ENCODE data around the gene ACTL8. TPM values are rescaled to one million over a fixed set of nuclear protein-coding genes. Genes with fewer than 3 reads are reported as not detected.
A peak's percentile ranks its signal among the peaks of the same experiment; 100 is the strongest.

Gene ACTL8
- total RNA-seq, 2 donors from 2014 or later: not detected

DNA sequence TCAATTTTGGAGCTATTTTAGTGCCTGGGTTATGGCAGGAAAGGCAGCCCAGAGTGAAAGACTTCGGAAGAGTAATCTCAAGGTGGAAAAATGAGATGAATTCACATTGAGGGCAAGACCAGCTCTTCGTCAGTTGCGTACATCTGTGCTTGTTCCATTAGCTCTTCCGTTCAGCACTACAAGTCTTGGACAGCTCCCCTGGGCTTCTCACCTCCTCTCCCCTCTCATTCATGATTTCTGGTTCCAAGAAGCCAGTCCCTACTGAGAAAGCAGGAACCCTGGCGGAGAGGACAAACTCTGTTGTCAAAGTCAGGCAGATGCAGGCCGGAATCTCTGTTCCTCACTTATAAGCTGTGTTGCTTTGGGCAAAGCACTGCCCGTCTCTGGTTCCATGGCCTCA lies 76.5 kb downstream of the ACTL8 start:
- DNase-seq (ENCODE audit: low spot score): no peak
- intact Hi-C loops (cut with DNase I): no loop called here

DNA sequence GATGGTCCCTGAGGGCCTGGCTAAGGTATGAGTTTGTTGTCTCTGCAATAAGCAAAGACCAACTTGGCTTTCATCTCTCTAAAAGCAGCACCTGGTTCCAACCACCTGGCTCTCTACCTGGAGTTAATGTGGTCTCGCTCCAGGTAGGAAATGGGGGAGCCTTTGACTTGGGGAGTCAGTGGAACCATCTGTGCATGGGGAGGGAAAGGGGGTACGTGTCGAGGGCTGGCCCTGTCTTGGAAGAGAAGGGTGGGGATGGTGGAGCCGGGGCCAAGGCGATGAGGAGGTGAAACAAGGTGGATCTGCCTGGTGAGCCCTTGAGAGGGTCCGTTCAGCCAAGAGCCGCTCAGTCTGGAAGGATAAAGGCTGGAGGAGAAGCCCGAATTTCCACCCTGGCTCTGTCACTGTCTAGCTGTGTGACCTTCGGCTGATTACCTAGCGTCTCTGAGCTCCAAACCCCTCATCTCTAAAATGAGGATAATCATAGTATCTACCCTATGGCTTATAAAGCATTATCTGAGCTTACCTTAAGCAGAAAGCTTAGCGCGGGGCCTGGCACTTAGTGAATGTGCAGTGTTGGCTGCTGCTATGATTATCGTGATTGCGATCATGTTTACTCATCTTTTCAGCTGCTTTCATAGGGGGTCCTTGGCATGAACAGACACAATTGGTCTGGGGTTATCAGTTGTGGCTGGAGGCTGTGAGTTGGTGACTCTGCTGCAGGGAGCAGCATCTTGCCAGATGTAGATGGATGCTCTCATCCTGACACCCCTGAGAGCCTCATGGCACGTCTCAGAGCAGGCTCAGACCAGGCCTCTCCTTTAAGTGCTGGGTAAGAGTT lies 78.7 kb downstream of the ACTL8 start:
- intact Hi-C loops (cut with DNase I): no loop called here
- peak; percentile 64 for DNase-seq (ENCODE audit: low spot score)

DNA sequence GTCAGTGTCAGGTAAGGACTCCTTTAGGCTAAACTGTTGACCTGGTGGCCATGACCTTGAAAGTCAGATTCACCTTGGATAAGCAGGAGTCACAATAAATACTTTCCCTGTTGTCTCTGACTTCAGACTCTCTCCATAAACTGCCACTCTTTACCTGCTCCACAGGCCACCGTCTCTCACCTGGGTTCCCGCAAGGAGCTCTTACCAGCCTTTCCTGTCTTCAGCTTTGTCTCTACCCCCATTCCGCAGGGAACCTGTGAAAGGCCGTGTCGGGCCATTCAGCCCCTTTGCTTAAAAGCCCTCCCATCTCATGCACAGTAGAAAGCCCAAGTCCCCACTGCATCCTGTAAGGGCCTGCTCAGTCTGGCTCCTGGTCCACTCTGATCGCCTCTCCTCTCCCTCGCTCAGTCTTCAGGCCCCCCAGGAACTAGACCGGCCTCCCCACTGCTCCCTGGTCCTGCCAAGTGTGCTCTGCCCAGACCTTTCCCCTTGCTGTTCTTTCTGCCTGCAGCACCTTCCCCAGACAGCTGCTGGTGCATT lies 79.5 kb downstream of the ACTL8 start:
- intact Hi-C loops (cut with DNase I): no loop called here
- peak; percentile 40 for DNase-seq (ENCODE audit: low spot score)

DNA sequence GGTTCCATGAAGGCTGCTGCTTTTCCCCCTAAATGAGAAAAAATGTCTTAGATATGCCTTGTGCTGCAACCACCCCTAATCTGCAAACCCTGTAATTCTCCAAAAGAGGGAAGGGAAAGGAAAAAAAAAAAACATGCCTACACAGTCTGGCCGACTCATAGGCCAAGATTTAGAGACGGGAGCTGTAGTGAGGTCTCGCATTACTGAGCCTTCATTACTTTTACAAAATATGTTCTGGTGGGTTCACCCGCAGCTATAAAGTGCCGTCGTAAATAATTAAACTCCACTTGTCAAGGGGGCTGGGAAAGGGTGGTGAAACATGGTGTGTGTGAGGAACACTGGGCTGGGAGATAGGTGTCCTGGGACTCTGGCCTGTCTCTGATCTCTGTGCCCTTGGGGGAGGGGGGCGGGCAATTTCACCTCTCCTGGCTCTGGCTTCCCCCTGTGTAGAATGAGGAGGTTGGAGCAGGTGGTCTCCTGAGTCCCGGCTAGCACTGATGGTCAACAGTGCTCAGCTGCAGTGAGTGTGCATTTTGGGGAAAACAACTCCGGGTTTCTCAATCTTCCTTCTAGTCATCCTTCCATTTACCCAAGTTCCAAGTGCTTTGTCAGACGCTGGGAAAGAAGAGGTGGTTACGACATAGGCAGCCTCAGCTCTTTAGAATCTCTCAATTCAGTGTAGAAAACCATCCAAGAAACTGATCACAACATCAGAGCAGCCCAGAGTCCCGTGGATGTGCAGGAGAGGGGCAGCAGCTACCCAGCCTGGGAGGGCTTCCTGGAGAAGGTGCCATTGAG lies 82.3 kb downstream of the ACTL8 start:
- peak; percentile 15 for DNase-seq (ENCODE audit: low spot score)
- intact Hi-C loops (cut with DNase I): no loop called here

DNA sequence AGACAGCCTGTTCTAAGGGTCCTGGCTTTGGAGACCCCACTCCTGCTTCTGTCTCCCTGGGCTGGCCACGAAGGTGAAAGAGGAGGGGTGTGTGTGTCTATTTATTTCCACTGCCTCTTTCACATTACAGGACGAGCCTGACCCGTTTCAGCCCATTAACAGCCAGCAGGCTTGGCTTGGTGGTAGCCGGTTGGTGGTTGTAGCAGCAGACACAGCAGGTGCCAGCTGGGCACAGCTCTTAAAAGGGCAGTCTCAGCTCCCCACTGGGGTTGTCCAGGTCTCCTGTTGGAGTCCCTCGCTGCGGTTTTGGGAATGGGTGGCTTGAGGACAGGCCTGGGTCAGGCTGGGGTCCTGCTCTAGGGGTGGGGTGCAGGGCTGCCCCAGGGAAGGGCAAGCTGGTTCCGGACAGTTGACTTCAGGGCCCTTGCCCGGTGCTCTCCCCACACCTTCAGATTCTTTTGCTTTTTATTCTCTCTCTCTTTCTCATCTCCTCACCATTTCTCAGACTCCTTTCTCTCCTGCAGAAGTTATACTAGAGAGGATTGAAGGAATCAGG lies 84.6 kb downstream of the ACTL8 start:
- peak; percentile 75 for DNase-seq (ENCODE audit: low spot score)
- intact Hi-C loops (cut with DNase I): no loop called here

DNA sequence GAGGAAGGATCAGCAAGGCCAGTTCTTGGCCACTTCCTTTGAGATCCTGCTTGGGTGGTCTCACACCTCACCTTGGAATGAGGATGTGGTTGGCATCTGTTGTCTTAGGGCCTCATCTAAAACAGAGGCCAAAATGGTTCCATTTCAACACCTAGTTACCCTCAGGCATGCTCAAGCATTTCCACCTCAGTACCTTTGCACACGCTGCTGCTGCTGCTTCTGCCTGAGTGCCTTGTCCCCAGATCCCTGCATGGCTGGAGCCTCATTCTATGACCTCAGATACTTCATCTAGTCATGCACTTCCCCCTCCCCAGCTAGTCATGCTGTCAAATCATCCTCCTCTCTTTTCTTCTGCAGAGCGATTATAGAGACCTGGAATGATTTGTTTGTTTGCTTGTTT lies 86.8 kb downstream of the ACTL8 start:
- intact Hi-C loops (cut with DNase I): no loop called here
- no peak for DNase-seq (ENCODE audit: low spot score)

DNA sequence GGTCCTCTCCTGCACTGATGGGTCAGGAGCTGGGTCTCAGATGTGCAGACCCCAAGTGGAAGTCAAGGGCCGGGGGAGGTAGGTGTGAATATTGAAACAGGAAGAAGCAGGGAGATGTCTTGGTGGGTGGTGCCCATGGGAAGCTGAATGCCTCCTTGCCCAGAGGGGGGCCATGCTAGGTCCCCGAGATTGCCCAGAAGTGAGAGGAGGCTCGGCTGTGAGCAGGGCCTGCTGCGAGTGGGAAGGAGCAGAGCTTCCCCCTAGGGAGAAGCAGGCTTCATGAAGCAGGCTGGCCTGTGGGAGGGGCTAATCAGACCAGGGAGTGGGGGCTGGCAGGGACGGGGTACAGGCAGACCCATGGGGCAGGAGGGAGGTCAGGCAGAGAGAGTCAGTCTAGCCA lies 87.6 kb downstream of the ACTL8 start:
- DNase-seq (ENCODE audit: low spot score): no peak
- intact Hi-C loops (cut with DNase I): no loop called here

DNA sequence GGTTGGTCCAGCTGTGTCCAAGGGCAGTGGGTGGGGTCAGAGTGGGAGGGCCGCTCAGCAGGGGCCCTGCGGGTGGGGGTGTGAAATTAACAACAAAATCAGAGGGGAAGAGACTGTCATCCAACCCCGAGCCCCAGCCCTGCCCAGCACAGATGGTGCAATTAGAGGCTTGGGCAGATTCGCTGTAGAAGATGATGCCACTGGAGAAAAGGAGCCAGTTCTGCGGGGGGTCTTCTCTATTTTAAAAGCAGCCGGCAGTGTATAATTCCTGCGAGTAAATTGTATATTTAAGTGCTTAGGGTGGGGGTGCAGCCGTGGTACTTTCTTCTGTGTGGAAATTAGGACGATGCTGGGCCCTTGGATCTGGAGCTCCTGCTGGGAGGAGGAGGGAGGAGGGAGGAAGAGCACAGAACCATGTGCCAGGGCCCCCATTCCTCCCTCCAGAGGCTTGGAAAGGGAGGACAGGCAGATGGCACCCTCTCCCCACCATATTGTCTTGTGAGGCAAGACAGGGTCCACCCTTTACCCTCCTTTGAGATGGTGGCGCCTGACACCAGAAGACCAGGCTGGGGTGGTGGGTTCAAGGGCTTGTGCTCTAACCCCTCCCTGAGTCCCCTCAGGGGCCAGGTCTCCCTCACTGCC lies 89.2 kb downstream of the ACTL8 start:
- intact Hi-C loops (cut with DNase I): no loop called here
- DNase-seq (ENCODE audit: low spot score): no peak

DNA sequence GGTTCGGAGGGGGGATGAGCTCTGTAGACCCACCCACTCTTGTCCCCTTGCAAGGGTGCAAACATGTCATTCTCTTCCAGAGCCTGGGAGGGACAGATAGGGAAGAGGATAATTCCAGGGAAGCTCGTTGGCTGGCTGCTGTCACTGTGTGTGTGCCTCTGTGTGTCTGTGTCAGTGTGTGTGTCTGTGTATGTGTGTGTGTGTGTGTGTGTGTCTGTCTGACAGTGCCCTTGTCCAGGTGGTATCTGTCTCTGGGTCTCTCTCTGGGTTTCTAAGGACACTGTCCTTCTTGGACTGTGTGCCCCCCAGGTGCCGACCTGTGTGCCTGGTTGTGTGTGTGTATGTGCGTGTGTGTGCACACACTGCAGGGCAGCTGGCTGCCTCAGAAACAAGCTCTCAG lies 90.5 kb downstream of the ACTL8 start:
- intact Hi-C loops (cut with DNase I): no loop called here
- no peak for DNase-seq (ENCODE audit: low spot score)

DNA sequence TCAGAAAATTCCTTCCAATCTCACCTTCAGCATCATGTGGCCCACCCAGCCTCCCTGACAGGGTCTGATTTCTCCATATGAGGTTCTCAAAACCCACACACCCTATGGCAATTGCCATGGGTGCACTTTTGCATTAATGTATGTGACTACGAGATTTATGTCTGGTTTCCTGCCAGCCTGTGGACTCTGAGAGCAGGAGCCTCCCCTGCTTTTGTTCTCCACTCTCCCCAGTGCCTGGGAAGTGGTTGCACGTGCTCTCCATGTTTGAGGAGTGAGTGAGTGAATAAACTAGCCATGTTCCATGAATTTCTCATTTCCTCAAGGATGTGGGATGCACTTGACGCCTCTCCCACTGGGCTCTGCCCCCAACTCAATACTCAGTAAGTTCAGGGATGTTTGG lies 91.2 kb downstream of the ACTL8 start:
- no peak for DNase-seq (ENCODE audit: low spot score)
- intact Hi-C loops (cut with DNase I): no loop called here

DNA sequence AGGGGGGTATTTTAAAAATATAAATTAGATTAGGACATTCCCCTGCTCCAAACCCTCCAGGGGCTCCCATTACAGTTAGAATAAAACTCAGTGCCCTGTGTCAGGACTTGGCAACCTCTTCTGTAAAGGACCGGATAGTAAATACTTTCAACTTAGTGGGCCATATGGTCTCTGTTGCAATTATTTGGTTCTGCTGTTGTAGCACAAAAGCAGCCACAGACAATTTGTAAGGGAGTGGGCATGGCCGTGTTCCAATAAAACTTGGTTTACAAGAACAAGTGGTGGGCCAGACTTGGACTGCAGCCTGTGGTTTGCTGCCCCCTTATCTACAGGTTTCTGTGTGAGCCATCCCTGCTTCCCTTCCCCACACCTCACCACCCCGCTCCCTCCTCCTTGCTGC lies 92.0 kb downstream of the ACTL8 start:
- intact Hi-C loops (cut with DNase I): no loop called here
- DNase-seq (ENCODE audit: low spot score): no peak

DNA sequence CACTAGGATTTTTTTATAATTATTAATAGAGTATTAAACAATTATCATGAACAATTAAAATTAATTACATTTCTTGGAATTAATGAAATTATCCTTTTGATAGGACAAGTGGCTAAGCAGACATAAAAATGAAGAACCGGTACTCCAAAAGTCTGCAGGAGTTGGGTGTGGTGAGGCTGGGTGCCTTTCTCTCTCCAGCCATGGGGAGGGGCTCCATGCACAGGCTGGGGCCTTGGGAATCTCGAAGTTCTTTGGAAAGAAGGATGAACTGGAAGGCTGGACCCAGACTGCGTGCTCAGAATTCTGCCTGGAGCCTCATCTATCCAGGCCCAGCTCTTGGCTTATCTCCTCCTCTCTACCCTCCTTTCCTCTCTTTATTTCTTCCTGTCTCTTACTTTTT lies 94.1 kb downstream of the ACTL8 start:
- intact Hi-C loops (cut with DNase I): no loop called here

DNA sequence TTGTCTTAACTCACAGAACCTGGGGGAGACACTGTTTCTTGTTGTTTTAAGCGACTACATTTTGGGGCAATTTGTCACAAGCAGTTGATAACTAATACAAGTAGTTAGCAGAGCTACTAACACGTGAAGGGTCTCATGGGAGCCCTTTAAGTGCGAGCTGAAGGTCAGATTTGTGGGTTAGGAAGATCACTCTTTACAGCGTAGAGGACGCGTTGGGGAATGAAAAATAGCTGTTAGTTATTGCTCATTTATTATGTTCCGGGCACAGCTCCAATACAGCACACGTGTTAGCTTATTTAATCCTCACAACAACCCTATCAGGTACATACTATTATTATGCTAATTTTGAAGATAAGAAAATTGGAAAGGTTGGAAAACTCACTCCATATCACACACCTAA lies 95.9 kb downstream of the ACTL8 start:
- no peak for DNase-seq (ENCODE audit: low spot score)
- intact Hi-C loops (cut with DNase I): no loop called here

More for the DNA sequence above, 94.1 kb downstream of the ACTL8 start:
- no peak for DNase-seq (ENCODE audit: low spot score)

DNA sequence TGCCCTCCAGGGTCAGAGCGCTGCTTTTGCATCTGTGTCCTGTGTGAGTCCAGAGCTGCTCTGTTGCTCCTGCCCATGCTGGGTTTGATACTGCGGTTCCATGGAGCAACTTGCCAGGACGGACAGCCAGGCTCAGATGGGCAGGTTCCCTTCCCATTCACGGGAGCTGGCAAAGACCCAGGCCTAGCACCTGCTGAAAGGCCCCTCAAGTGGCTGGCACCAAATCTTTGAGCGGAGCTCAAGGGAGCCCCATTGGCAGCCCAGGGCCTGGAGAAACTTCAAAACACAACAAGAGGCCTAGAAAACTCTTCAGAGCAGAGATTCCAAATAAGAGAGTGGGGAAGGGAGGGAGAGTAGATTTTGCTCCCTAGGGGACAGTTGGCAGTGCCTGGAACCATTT lies 97.2 kb downstream of the ACTL8 start:
- no peak for DNase-seq (ENCODE audit: low spot score)
- intact Hi-C loops (cut with DNase I): no loop called here

DNA sequence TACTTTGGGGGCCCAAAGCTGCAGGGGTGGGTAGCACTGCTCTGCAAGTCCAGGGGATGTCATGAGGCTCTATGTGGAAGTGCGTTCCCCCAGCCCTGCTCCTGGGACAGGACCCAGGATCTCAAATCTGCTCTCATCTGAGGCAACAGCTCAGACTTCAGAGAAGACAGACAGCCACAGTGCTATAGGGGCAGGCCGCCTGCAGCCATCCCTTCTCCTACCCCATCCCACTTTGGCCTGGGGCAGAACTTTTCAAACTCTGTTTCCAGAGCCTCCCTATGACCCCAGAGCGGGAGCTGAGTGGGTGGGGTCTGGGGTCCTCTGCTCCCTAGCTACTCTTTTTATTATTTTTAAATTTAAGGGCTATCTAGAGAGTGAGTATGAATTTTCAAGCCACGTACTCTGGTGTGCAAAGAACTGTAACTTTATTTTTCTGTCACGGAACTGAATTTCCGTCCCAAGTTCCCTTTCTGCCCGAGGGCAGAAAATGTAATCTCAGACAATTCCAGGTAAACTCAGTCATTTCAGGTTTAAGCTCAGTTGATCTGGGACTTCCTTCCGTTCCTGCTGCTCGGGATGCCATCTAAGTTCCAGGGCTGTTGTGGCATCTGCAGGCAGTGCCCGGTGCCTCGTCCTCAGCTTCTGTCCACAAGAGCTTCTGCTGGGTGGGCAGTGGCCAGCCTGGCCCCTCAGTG lies 98.3 kb downstream of the ACTL8 start:
- intact Hi-C loops (cut with DNase I): no loop called here
- no peak for DNase-seq (ENCODE audit: low spot score)

DNA sequence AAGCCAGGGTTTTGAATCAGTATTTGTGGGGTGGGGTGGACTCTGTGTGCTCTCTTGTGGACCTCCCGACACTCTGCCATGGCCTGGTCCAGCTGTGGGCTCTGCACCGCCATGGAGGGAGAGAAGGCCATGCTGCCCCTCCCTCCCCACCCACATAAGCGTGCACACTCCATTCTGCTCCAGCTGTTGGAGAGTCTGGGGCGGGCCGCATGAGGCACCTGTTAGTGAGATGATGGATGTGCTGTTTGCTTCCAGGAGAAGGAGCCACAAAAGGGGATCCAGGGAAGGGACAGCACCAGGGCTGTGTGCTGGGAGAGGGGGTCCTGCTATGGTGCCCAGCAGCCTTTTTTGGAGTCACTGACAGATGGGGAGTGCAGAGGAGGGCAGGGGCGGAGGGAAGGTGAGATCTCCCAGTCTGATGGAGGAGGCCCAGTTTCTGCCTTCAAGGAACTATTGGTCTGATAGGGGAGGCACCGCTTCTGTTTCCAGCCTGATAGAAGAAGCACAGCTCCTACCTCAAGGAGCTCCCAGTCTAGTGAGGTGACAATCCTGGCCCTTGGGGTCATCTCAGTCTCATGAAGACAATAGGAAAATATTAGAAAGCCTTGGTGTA lies 101.5 kb downstream of the ACTL8 start:
- intact Hi-C loops (cut with DNase I): no loop called here
- no peak for DNase-seq (ENCODE audit: low spot score)

DNA sequence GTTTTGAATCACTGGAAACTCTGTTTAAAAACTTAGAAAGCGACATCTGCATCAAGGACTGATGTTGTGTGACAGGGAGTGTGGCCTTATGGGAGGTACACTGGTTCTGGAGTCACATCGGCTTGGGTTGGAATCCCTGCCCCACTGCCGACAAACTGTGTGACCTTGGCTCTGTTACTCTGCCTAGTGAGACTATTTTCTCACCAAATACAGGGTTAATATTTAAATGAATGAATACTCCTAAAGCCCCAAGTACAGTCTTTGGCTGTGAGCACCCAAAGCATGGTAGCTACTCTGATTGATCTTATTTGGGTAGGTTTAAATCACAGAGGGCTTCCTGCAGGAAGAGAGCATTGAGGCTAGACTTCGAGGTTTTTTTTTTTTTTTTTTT lies 102.0 kb downstream of the ACTL8 start:
- no peak for DNase-seq (ENCODE audit: low spot score)
- intact Hi-C loops (cut with DNase I): no loop called here

DNA sequence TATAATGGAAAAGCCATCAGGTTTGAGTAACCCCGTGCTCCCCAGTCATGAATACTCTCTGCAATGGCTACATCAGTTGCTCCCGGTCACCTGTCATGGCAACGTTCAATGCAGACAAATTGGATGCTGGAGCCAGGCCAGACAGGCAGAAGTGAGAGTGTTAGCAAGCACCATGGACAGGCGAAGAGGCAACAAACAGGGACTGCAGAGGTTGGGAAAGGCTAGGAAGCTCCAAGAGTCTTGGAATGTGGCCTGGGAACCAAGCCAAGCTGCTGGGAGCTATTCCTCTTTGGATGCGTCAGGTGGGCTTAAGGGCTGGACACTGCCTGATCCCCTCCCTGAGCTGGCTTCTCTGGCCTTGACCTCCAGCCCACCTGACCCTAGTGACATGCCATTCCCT lies 102.9 kb downstream of the ACTL8 start:
- intact Hi-C loops (cut with DNase I): no loop called here
- no peak for DNase-seq (ENCODE audit: low spot score)

DNA sequence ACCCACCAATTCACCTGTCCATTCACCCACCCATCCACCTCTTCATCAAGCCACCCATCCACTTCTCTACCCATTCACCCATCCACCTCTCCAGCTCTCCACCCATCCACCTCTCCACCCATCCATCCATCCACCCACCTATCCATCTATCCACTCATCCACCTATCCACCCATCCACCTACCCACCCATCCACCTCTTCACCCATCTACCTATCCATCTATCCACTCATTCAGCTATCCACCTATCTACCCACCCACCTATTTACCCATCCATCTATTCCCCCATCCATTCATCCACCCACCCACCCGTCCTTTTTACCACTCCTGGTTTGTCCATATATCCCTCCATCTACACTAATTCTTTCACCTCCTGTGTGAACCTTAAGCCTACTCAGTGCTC lies 105.7 kb downstream of the ACTL8 start:
- intact Hi-C loops (cut with DNase I): no loop called here

More for the DNA sequence above, 105.7 kb downstream of the ACTL8 start:
- no peak for DNase-seq (ENCODE audit: low spot score)

Data from posterior vena cava (tissue), 2 donors.